ENCODE data around the gene GNPTAB. TPM values are rescaled to one million over a fixed set of nuclear protein-coding genes. Genes with fewer than 3 reads are reported as not detected.

Gene GNPTAB
- total RNA-seq, 1 experiment from 2014 or later: 25.4 TPM

- TF ChIP-seq AR (CRISPR knock-in tag; IDR thresholded peaks at IDR 0.05): no peak
- no peak for TF ChIP-seq MXD4 (CRISPR knock-in tag; IDR thresholded peaks at IDR 0.05; ENCODE audit: borderline replicate concordance)
- TF ChIP-seq CREM (CRISPR knock-in tag; IDR thresholded peaks at IDR 0.05): no peak
- no peak for TF ChIP-seq JUN (CRISPR knock-in tag; IDR thresholded peaks at IDR 0.05)
- TF ChIP-seq SP1 (CRISPR knock-in tag; conservative IDR thresholded peaks at IDR 0.05): no peak
- no peak for TF ChIP-seq MAX (CRISPR knock-in tag; IDR thresholded peaks at IDR 0.05)
- TF ChIP-seq CDX4 (CRISPR knock-in tag; IDR thresholded peaks at IDR 0.05; ENCODE audit: borderline replicate concordance): no peak
- TF ChIP-seq NFYB (CRISPR knock-in tag; conservative IDR thresholded peaks at IDR 0.05; ENCODE audit: low read depth): no peak
- TF ChIP-seq TP53 (CRISPR knock-in tag; IDR thresholded peaks at IDR 0.05): no peak
Measured at GRCh38 chr12:101795786-101796185, 35.0 kb downstream of the GNPTAB start (continued).

- Mint-ChIP-seq H3K9me3 (no peaks in the 10 kb centered on the region), H3K27ac (no peak overlapping the region), H3K36me3 (no peaks in the 10 kb centered on the region), H3K4me3 (no peak overlapping the region), H3K27me3 (ENCODE audit: low read depth) (no peaks in the 10 kb centered on the region), H3K4me1 (no peaks in the 10 kb centered on the region)
- POLR2A ChIA-PET: no interaction called here
- CTCF ChIA-PET: interaction anchor here (3.3 kb wide), 1 partner anchor 36 kb away, joined by 13 read pairs; the partner anchor contains the start of gene GNPTAB
- DNase-seq (ENCODE audit: low spot score) (no peak), ATAC-seq (no peak)
- TF ChIP-seq ZNF425 (CRISPR knock-in tag; conservative IDR thresholded peaks at IDR 0.05) (no peak), MYBL2 (CRISPR knock-in tag; IDR thresholded peaks at IDR 0.05) (no peak), NFATC4 (CRISPR knock-in tag; IDR thresholded peaks at IDR 0.05) (no peak), TEAD4 (CRISPR knock-in tag; IDR thresholded peaks at IDR 0.05) (no peak), HMGA2 (CRISPR knock-in tag; IDR thresholded peaks at IDR 0.05) (no peak), CREB1 (CRISPR knock-in tag; IDR thresholded peaks at IDR 0.05) (no peak), AR (CRISPR knock-in tag; IDR thresholded peaks at IDR 0.05) (no peak), E2F4 (CRISPR knock-in tag; IDR thresholded peaks at IDR 0.05; ENCODE audit: borderline replicate concordance, low read depth) (no peak), ATF6 (CRISPR knock-in tag; IDR thresholded peaks at IDR 0.05) (no peak), GRHL2 (CRISPR knock-in tag; IDR thresholded peaks at IDR 0.05; ENCODE audit: insufficient replicate concordance, severe bottlenecking) (no peak), EMX1 (CRISPR knock-in tag; IDR thresholded peaks at IDR 0.05) (no peak), ZNF121 (CRISPR knock-in tag; IDR thresholded peaks at IDR 0.05) (no peak), ATF2 (CRISPR knock-in tag; IDR thresholded peaks at IDR 0.05; ENCODE audit: borderline replicate concordance, low read depth) (no peak), ZNF317 (CRISPR knock-in tag; IDR thresholded peaks at IDR 0.05; ENCODE audit: borderline replicate concordance, low read depth) (no peak)
Measured at GRCh38 chr12:101795013-101795412, 35.7 kb downstream of the GNPTAB start.

Data from WTC11 (cell line).